T-cell (primary cell): ENCODE data around the gene RPS29. TPM values are rescaled to one million over a fixed set of nuclear protein-coding genes. Genes with fewer than 3 reads are reported as not detected.
A peak's percentile ranks its signal among the peaks of the same experiment; 100 is the strongest.
"Not testable (repeated sequence)": the region's sequence is repeated elsewhere in the genome, so short reads cannot be mapped to it uniquely, and the experiment has no call there.

Experiments
- ATAC-seq, 4 experiments: fragments of 200-7000 bp in 3 of 4; fragments of 150-1000 bp in 1 of 4; cut with Tn5 transposase; replicated peaks in 1 of 4; 1 replicate in 3 of 4; 2 replicates in 1 of 4; pipeline ENCODE4 v1.10.0; 2021; ENCODE audit warnings: moderate library complexity in 3 of 4, mild to moderate bottlenecking in 2 of 4, moderate number of reproducible peaks in 1 of 4
- CTCF ChIA-PET, 2 donors: fragments of 300-600 bp; sonication (Branson Sonifier 250); formaldehyde crosslinking; loops; one replicate each; lab custom pipeline; 2022; ENCODE audit warnings: antibody characterized with exemption in 2 of 2; lab: Charles Lee
- POLR2A ChIA-PET, 2 donors: fragments of 300-600 bp; sonication (Branson Sonifier 250); formaldehyde crosslinking; loops; one replicate each; lab custom pipeline; 2022; ENCODE audit warnings: antibody characterized with exemption in 2 of 2; lab: Charles Lee
- DNase-seq, 35 experiments: peaks; one replicate each; pipeline versions ENCODE4 v3.0.0 to v3.0.0-alpha.2; 2013 to 2023
- H3K27ac ChIP-seq: one replicate; pipeline ENCODE4 v1.5.1; 2013; ENCODE audit warnings: low read length
- H3K27me3 ChIP-seq, 2 experiments: replicated peaks in 1 of 2; 1 replicate in 1 of 2; 2 replicates in 1 of 2; pipeline versions ENCODE4 v1.6.1 to v1.7.0; 2013; ENCODE audit warnings: low read length in 1 of 2, mixed read lengths in 1 of 2; ENCODE audit not compliant: control insufficient read depth in 2 of 2, insufficient read depth in 2 of 2; ENCODE audit errors: extremely low read depth in 1 of 2
- H3K36me3 ChIP-seq, 2 donors: 1 replicate in 1 of 2; 2 replicates in 1 of 2; pipeline versions ENCODE4 v1.6.1 to v1.7.0; 2013; ENCODE audit warnings: low read length in 1 of 2; ENCODE audit not compliant: control insufficient read depth in 2 of 2, insufficient read depth in 1 of 2; ENCODE audit errors: extremely low read depth in 1 of 2
- H3K4me1 ChIP-seq, 2 experiments: 1 replicate in 1 of 2; 2 replicates in 1 of 2; pipeline versions ENCODE4 v1.6.1 to v1.7.0; 2013; ENCODE audit warnings: low read length in 2 of 2, mixed read lengths in 1 of 2; ENCODE audit not compliant: insufficient read depth in 2 of 2, control insufficient read depth in 1 of 2; ENCODE audit errors: extremely low read depth in 1 of 2
- H3K4me3 ChIP-seq, 2 donors: 1 replicate in 1 of 2; 2 replicates in 1 of 2; pipeline versions ENCODE4 v1.5.1 to v1.7.0; 2013; ENCODE audit warnings: mild to moderate bottlenecking in 2 of 2, low read length in 1 of 2, moderate library complexity in 1 of 2; ENCODE audit not compliant: control insufficient read depth in 1 of 2; ENCODE audit errors: extremely low read depth in 1 of 2
- H3K9me3 ChIP-seq: 2 replicates; pipeline ENCODE4 v1.7.0; 2013
- H3K27ac Mint-ChIP-seq, 2 donors: one replicate each; pipeline ENCODE4 v1.8.0; 2020 to 2021; ENCODE audit warnings: mild to moderate bottlenecking in 2 of 2, mixed read lengths in 2 of 2
- H3K27me3 Mint-ChIP-seq, 2 donors: one replicate each; pipeline ENCODE4 v1.8.0; 2021 to 2022; ENCODE audit warnings: mixed read lengths in 2 of 2
- H3K36me3 Mint-ChIP-seq: one replicate; pipeline ENCODE4 v1.8.0; 2021; ENCODE audit warnings: mixed read lengths
- H3K4me1 Mint-ChIP-seq, 3 donors: one replicate each; pipeline ENCODE4 v1.8.0; 2020 to 2022; ENCODE audit warnings: mixed read lengths in 3 of 3, mild to moderate bottlenecking in 1 of 3
- H3K4me3 Mint-ChIP-seq, 3 donors: one replicate each; pipeline ENCODE4 v1.8.0; 2020 to 2022; ENCODE audit warnings: mild to moderate bottlenecking in 3 of 3, mixed read lengths in 3 of 3, moderate library complexity in 3 of 3
- H3K9me3 Mint-ChIP-seq, 3 donors: one replicate each; pipeline ENCODE4 v1.8.0; 2020 to 2022; ENCODE audit warnings: mixed read lengths in 3 of 3
- WGBS: methylation state at CpG from one replicate; pipeline ENCODE4 v1.1.5; 2013; ENCODE audit warnings: missing lambda C conversion rate; ENCODE audit not compliant: insufficient coverage; 5-methylcytosine and 5-hydroxymethylcytosine counted together
- total RNA-seq, 35 experiments: library from RNA in 6 of 35; stranded (reverse) in 6 of 35; fragments of 120-200 nt in 1 of 35; gene quantifications; one replicate each; pipeline versions ENCODE4 v1.2.1 to v1.2.4 and lab custom pipeline; 2013 to 2026

RPS29 gene
- total RNA-seq, 5 donors from 2014 or later (not counting 1 experiment from before 2014, with no cell fraction given) = 3,720 to 4,554 (median 3,981) TPM

- CTCF ChIA-PET = no interaction called here
- no peak overlapping the region for H3K27ac Mint-ChIP-seq
- no peak overlapping the region for H3K4me3 Mint-ChIP-seq
- H3K36me3 Mint-ChIP-seq = peaks cover 5% of the 10 kb centered on the region
- peaks cover 2 to 3% of the 10 kb centered on the region in 2 donors for H3K27me3 Mint-ChIP-seq
- Histone ChIP-seq H3K4me3 (no peak overlapping the region), H3K9me3 (no peaks in the 10 kb centered on the region), H3K27me3 (no peaks in the 10 kb centered on the region), H3K27ac (no peak overlapping the region), H3K4me1 (peaks cover 2 to 10% of the 10 kb centered on the region in 2 experiments), H3K36me3 (peaks cover 0 to 2% of the 10 kb centered on the region in 2 donors)
- H3K4me1 Mint-ChIP-seq = peaks cover 17 to 25% (median 19%) of the 10 kb centered on the region in 3 donors
- no peak for ATAC-seq
- no peak for DNase-seq
- POLR2A ChIA-PET = no interaction called here
- H3K9me3 Mint-ChIP-seq = no peaks in the 10 kb centered on the region
- no CpG with 5 or more reads among the region's 3 CpGs for WGBS
Measured at GRCh38 chr14:49589387-49589786, 3.2 kb upstream of the RPS29 start.

- H3K9me3 Mint-ChIP-seq = no peaks in the 10 kb centered on the region
- DNase-seq = peak in 29 of 35 experiments; percentile 7 to 86 (median 31)
- H3K4me3 ChIP-seq = peak overlapping the region; percentile 70 to 77
- peaks cover 0 to 27% of the 10 kb centered on the region in 2 donors for H3K36me3 ChIP-seq
- peaks cover 6 to 26% of the 10 kb centered on the region in 2 experiments for H3K4me1 ChIP-seq
- H3K27ac Mint-ChIP-seq = peak overlapping the region; percentile 97 to 99
- peak overlapping the region; percentile 89 to 98 (median 98) for H3K4me3 Mint-ChIP-seq
- H3K4me1 Mint-ChIP-seq = peaks cover 42 to 46% (median 44%) of the 10 kb centered on the region in 3 donors
- POLR2A ChIA-PET = interaction anchor here (0.6 to 3.5 kb wide), 18 partner anchors 9 to 1190 kb away, joined by 3 to 42 read pairs (median 3); partner anchors contain the start of genes MGAT2 (in 2 of the 2), RPL36AL (in 2 of the 2), KLHDC1 (in 1 of the 2) and LRR1 (in 1 of the 2)
- peaks cover 28% of the 10 kb centered on the region for H3K36me3 Mint-ChIP-seq
- ATAC-seq = peak; percentile 36 to 48 (median 44)
- H3K9me3 ChIP-seq = no peaks in the 10 kb centered on the region
- no CpG with 5 or more reads among the region's 21 CpGs for WGBS
- peak overlapping the region; percentile 93 for H3K27ac ChIP-seq
- no peaks in the 10 kb centered on the region for H3K27me3 ChIP-seq
- CTCF ChIA-PET = interaction anchor here (0.5 to 4.0 kb wide), 18 partner anchors 8 to 964 kb away, joined by 3 to 54 read pairs (median 11); partner anchors contain the start of genes DNAAF2 (in 1 of the 2), KLHDC2 (in 1 of the 2), LRR1 (in 1 of the 2) and MGAT2 (in 1 of the 2)
- H3K27me3 Mint-ChIP-seq = peaks cover 2 to 3% of the 10 kb centered on the region in 2 donors
Measured at GRCh38 chr14:49586673-49587460, 687 bp upstream of the RPS29 start.

- Mint-ChIP-seq H3K27ac (peak overlapping the region; percentile 97 to 99), H3K36me3 (peaks cover 32% of the 10 kb centered on the region), H3K4me3 (peak overlapping the region; percentile 89 to 98 (median 98)), H3K4me1 (peaks cover 54 to 60% (median 55%) of the 10 kb centered on the region in 3 donors)
- Histone ChIP-seq H3K27ac (peak overlapping the region; percentile 93), H3K4me1 (peaks cover 6 to 31% of the 10 kb centered on the region in 2 experiments), H3K36me3 (peaks cover 0 to 31% of the 10 kb centered on the region in 2 donors), H3K4me3 (peak overlapping the region; percentile 77 to 99)
- ChIA-PET CTCF (interaction anchor here (0.5 to 4.0 kb wide), 10 partner anchors 12 to 1276 kb away, joined by 3 to 54 read pairs (median 5); partner anchors contain the start of genes KLHDC2 (in 1 of the 2), LRR1 (in 1 of the 2), MGAT2 (in 1 of the 2) and RPL36AL (in 1 of the 2)), POLR2A (interaction anchor here (0.5 to 3.5 kb wide), 14 partner anchors 11 to 597 kb away, joined by 3 to 42 read pairs (median 4); partner anchors contain the start of genes MGAT2 (in 2 of the 2), RPL36AL (in 2 of the 2), KLHDC2 (in 1 of the 2) and LRR1 (in 1 of the 2))
- H3K9me3 ChIP-seq, H3K27me3 ChIP-seq, H3K27me3 Mint-ChIP-seq, H3K9me3 Mint-ChIP-seq, ATAC-seq: not testable (repeated sequence)
- DNase-seq = peak in 1 of 35 experiments; percentile 24
- 6% methylated on average over 18 of the region's 32 CpGs for WGBS
Measured at GRCh38 chr14:49584981-49585640, 1.1 kb downstream of the RPS29 start.

- POLR2A ChIA-PET = no interaction called here
Measured at GRCh38 chr14:49584058-49584457, 2.1 kb downstream of the RPS29 start.

GRCh38 chr14:49583629-49584028 lies 2.6 kb downstream of the RPS29 start:
- peaks cover 0 to 31% of the 10 kb centered on the region in 2 donors for H3K36me3 ChIP-seq
- CTCF ChIA-PET = interaction anchor here in 1 of 2 donors (1.6 kb wide), 1 partner anchor 12 kb away, joined by 3 read pairs; no protein-coding TSS in a partner anchor
- ATAC-seq (no peak), DNase-seq (no peak)
- Mint-ChIP-seq H3K4me3 (peak overlapping the region; percentile 89 to 98 (median 98)), H3K27ac (peak overlapping the region; percentile 97 to 99), H3K36me3 (peaks cover 32% of the 10 kb centered on the region), H3K4me1 (peaks cover 63 to 67% (median 65%) of the 10 kb centered on the region in 3 donors), H3K9me3 (no peaks in the 10 kb centered on the region), H3K27me3 (peaks cover 2 to 3% of the 10 kb centered on the region in 2 donors)
- H3K27ac ChIP-seq = peak overlapping the region; percentile 93
- no peaks in the 10 kb centered on the region for H3K9me3 ChIP-seq
- peak overlapping the region in 1 of 2 donors; percentile 77 for H3K4me3 ChIP-seq
- 24% methylated on average over 2 of the region's 6 CpGs for WGBS
- POLR2A ChIA-PET = no interaction called here
- no peaks in the 10 kb centered on the region for H3K27me3 ChIP-seq
- H3K4me1 ChIP-seq = peaks cover 6 to 31% of the 10 kb centered on the region in 2 experiments

More at GRCh38 chr14:49584058-49584457, 2.1 kb downstream of the RPS29 start:
- Mint-ChIP-seq H3K4me1 (peaks cover 61 to 65% (median 62%) of the 10 kb centered on the region in 3 donors), H3K36me3 (peaks cover 32% of the 10 kb centered on the region), H3K27ac (peak overlapping the region; percentile 97 to 99), H3K27me3 (peaks cover 2 to 3% of the 10 kb centered on the region in 2 donors), H3K9me3 (no peaks in the 10 kb centered on the region), H3K4me3 (peak overlapping the region; percentile 89 to 98 (median 98))
- 49% methylated on average over 11 of the region's 11 CpGs for WGBS
- H3K4me3 ChIP-seq = peak overlapping the region in 1 of 2 donors; percentile 77
- peaks cover 0 to 31% of the 10 kb centered on the region in 2 donors for H3K36me3 ChIP-seq
- H3K27me3 ChIP-seq = no peaks in the 10 kb centered on the region
- peaks cover 6 to 31% of the 10 kb centered on the region in 2 experiments for H3K4me1 ChIP-seq
- CTCF ChIA-PET = interaction anchor here (0.6 to 1.6 kb wide), 4 partner anchors 11 to 398 kb away, joined by 3 to 6 read pairs (median 4); no protein-coding TSS in a partner anchor
- H3K27ac ChIP-seq = peak overlapping the region; percentile 93
- no peaks in the 10 kb centered on the region for H3K9me3 ChIP-seq
- ATAC-seq (no peak), DNase-seq (no peak)
